Measurements from ENCODE around the gene LRRC75B.

LRRC75B gene

GRCh38 chr22:24552503-24553286, 40.2 kb downstream of the LRRC75B start:
- peak; percentile 44 for DNase-seq

GRCh38 chr22:24550902-24551435, 41.9 kb downstream of the LRRC75B start:
- no peak for DNase-seq

GRCh38 chr22:24550028-24550901, 42.6 kb downstream of the LRRC75B start:
- peak; percentile 39 for DNase-seq

DNA sequence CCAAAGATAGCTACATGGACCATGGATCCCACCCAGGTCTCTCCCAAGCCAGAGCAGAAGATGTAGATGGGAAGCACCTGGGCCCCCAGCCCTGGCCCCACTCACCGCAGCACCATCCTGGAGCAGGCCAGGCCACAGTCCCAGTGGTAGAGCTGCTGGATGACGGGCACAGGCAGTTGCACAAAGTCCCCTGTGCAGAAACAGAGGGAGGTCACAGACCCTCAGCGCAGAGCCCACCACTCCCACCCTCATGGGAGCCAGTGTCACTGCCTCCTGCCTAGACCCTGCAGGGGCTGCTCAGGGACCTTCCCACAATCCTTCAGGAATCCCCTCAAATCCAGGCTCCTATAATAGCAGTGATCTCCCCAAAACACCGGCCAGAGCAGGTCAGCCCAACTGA, 44.1 kb downstream of the LRRC75B start:
- no peak for DNase-seq

DNA sequence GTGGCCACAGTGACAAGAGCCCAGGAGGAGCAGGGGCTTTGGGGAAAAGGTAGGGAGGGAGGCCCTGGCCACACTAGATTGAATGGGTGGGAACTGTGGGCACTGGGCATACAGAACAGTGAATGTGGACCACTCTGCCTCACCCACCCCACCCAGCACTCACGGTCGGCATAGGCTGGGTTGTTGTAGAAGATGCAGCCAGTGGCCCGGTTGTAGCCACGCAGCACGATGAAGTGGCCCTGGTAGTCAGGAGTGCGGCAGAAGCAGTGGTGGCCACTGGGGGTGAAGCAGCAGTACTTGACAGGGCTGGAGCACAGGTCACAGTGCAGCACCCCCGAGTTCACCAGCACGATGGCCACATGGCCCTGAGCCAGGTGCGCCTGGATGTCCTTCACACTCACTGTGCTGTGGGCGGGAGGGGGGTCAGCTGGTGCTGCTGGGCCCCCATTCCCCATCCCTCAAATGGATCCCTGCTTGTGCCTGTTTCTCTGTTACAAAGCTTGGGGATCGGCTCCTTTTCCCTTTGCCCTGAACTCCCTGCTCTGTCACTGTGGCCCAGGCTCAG, 49.1 kb downstream of the LRRC75B start:
- DNase-seq = no peak

DNA sequence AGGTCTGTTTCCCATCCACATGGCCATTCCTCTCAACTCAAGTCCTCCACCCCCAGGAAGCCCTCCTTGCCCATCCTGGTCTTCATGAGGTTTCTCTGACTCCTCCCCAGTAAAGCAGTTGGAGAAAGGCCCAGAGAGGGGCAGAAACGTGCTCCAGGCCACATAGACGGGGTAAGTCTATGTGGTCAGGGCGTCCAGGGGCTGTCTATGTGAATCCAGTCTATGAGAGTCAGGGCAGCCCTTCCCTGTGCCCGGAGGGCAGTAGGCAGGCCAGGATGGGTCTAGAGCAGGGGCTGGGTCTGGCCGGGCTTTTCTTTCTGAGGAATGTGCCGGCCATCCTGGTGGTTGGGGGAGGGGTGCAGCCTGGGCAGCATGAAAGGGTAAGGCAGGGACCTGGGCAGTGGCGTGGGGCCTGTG, 49.7 kb downstream of the LRRC75B start:
- no peak for DNase-seq

- no peak for DNase-seq
These were observed 50.2 kb downstream of the LRRC75B start for GRCh38 chr22:24542641-24543040.

DNA sequence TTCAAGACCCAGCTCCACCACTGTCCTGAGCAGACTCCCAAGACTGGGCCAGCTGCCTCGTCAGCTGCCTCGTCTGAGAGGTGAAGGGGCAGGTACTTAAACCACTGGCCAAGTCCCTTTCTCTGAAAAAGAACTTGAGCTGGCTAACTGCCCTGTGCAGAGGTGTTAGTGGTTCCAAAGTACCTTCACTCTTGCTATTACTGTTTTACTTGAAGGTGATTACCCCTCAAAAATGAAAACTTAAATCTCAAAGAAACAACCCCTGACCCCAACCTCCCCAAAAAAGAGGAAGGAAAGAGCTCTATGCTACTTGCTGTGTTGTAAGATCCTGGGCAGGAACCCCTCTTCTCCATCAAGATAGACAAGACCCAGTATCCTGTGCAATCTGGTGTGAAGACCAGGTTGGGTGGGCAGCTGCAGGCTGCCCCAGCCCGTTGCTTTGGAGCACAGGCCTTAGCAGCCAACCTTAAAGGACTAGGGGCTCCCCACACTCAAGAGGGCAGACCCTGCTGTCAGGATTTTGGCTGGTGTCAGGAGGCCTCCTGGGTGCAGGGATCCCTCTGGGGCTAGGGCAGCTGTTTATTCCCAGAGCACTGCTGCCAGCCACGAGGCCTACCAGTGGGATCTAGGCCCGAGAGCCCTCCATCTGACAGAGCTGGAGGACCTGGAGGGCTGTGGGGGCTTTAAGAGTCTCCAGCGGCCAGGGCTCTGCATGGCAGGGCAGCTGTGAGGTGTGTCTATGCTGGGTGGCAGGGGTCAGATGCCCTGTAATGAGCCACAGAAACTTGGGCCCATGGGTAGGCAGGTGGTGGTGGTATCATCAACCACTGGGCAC, 51.0 kb downstream of the LRRC75B start:
- DNase-seq = no peak

DNA sequence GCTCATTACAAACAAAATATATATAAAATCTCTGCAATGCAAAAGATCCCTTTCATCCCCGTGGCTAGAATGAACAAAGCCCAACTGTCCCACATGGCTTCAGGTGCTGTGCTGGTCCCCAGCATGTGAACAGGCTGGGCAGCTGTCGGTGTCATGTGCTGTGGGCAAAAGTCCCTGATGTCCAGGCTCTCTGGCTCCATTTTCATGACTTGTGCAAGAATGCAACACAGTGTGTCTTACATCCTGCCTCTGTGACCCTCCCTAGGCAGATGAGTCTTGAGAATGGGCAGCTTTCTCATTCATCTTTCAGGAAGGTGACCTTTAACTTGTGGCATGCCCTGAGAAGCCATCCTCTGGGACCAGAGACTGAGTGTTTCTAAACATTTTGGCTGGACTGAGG, 52.4 kb downstream of the LRRC75B start:
- DNase-seq = no peak

GRCh38 chr22:24536089-24536488, 56.8 kb downstream of the LRRC75B start:
- no peak for DNase-seq

Data from CD4-positive, alpha-beta T cell treated with Interleukin-15 for 1 hour (primary cell).